Uterus (tissue), 2 donors: ENCODE measurements around the gene GPR34.

Experiments used
- CTCF ChIP-seq, 4 experiments: fragments of 200-600 bp in 2 of 4; fragments of 450-650 bp in 2 of 4; sonication (generic) in 2 of 4; IDR thresholded peaks; one replicate each; pipeline ENCODE4 v1.5.1; 2016 to 2019; ENCODE audit warnings: antibody characterized with exemption in 4 of 4, mild to moderate bottlenecking in 2 of 4, moderate library complexity in 1 of 4
- POLR2A ChIP-seq, 2 donors: fragments of 450-650 bp; IDR thresholded peaks; one replicate each; pipeline ENCODE4 v1.6.1; 2016; ENCODE audit warnings: antibody characterized with exemption in 2 of 2, mild to moderate bottlenecking in 1 of 2, moderate library complexity in 1 of 2

- TF ChIP-seq CTCF (IDR thresholded peaks at IDR 0.05), result no peak
- TF ChIP-seq POLR2A (IDR thresholded peaks at IDR 0.05), result no peak
Measured at GRCh38 chrX:41722214-41722613, 33.4 kb downstream of the GPR34 start.
